ENCODE data around the gene NAT9.

- no peak for TF ChIP-seq HMGXB4 (CRISPR knock-in tag; IDR thresholded peaks at IDR 0.05; ENCODE audit: borderline replicate concordance)
- TF ChIP-seq, protein P1, sequence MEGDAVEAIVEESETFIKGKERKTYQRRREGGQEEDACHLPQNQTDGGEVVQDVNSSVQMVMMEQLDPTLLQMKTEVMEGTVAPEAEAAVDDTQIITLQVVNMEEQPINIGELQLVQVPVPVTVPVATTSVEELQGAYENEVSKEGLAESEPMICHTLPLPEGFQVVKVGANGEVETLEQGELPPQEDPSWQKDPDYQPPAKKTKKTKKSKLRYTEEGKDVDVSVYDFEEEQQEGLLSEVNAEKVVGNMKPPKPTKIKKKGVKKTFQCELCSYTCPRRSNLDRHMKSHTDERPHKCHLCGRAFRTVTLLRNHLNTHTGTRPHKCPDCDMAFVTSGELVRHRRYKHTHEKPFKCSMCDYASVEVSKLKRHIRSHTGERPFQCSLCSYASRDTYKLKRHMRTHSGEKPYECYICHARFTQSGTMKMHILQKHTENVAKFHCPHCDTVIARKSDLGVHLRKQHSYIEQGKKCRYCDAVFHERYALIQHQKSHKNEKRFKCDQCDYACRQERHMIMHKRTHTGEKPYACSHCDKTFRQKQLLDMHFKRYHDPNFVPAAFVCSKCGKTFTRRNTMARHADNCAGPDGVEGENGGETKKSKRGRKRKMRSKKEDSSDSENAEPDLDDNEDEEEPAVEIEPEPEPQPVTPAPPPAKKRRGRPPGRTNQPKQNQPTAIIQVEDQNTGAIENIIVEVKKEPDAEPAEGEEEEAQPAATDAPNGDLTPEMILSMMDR (IDR thresholded peaks at IDR 0.05) = no peak
- no peak for TF ChIP-seq POLR2A (IDR thresholded peaks at IDR 0.05; ENCODE audit: low read length)
- TF ChIP-seq RNF2 (IDR thresholded peaks at IDR 0.05; ENCODE audit: borderline replicate concordance, low read depth) = no peak
- no peak for TF ChIP-seq EP300 (IDR thresholded peaks at IDR 0.05)
Observed at GRCh38 chr17:74775409-74776043, 619 bp downstream of the NAT9 start.

Measured in A549 (cell line).